ENCODE results near the gene SMPD4.
"Not testable (repeated sequence)": the region's sequence is repeated elsewhere in the genome, so short reads cannot be mapped to it uniquely, and the experiment has no call there.

DNA sequence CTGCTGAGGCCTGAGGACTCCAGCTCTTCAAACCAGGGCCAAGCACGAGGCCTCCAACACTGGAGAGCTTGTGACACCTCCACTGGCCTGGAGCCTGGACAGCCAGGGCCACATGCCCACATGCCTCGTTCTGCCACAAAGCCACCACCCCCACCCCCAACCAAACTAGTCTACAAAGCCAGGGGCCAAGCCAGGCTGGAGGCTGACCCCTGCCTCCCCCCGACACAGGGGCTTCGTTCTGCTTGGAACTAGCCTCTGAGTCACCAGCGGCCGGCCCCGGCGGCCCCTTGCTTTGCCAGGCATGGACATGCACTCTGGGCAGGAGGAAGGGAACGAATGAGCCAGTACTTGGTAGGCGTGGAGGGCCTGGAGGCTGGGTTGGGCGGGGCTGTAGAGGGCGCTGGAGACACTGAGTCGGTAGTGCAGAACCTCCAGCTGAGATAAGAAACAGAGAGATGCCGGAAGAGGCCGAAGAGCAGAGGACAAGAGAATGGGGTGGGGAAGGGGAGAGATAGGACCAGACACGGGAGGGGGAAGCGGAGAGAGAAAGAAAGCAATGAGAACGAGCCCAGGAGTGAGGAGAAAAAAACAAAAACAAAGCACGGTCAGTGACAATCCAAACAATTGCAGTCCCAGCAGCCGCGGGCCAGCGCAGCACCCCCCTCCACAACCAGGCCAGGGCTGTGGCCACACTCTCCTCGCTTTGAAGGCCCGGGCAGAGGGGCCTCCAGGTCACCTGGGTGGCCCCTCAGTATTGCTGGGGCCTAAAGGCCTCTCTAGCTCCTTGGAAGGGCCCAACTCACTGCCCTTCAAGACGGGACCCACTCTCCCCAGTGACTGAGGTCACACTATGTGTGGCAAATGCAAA is 20.3 kb downstream of the SMPD4 start:
- not testable (repeated sequence) for TF ChIP-seq POLR2AphosphoS5 (IDR thresholded peaks at IDR 0.05; ENCODE audit: low read depth, low read length); RFX5 (IDR thresholded peaks at IDR 0.05; ENCODE audit: borderline replicate concordance, low read depth, low read length); KDM1A (IDR thresholded peaks at IDR 0.05; ENCODE audit: borderline replicate concordance, low read length); TEAD4 (IDR thresholded peaks at IDR 0.05; ENCODE audit: low read depth, low read length); CHD2 (IDR thresholded peaks at IDR 0.05; ENCODE audit: low read length); POLR2A (IDR thresholded peaks at IDR 0.05; ENCODE audit: control extremely low read depth in 1 of 2, low read depth in 2 of 2, low read length in 2 of 2); SP1 (IDR thresholded peaks at IDR 0.05; ENCODE audit: low read depth, low read length); EZH2 (IDR thresholded peaks at IDR 0.05; ENCODE audit: low read depth, low read length, severe bottlenecking); RAD21 (IDR thresholded peaks at IDR 0.05 in 1 of 2, conservative IDR thresholded peaks at IDR 0.05 in 1 of 2; ENCODE audit: low read depth in 2 of 2, low read length in 2 of 2)
- TF ChIP-seq CTCF (IDR thresholded peaks at IDR 0.05; ENCODE audit: control extremely low read depth in 1 of 3, insufficient read depth in 1 of 3, low read depth in 1 of 3, low read length in 3 of 3): peak in 2 of 3 experiments; percentile 14 to 19; a peak in 2 of 4 replicates
- TF ChIP-seq, protein P1, sequence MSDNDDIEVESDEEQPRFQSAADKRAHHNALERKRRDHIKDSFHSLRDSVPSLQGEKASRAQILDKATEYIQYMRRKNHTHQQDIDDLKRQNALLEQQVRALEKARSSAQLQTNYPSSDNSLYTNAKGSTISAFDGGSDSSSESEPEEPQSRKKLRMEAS (IDR thresholded peaks at IDR 0.05): not testable (repeated sequence)
